Measurements from ENCODE around the gene NFKBIE. TPM values are rescaled to one million over a fixed set of nuclear protein-coding genes. Genes with fewer than 3 reads are reported as not detected.

NFKBIE gene
- total RNA-seq, 1 donor from 2014 or later = 11.1 TPM

- Mint-ChIP-seq H3K9me3 (ENCODE audit: unreplicated experiment) (no peaks in the 10 kb centered on the region), H3K36me3 (ENCODE audit: unreplicated experiment) (no peaks in the 10 kb centered on the region), H3K27me3 (ENCODE audit: unreplicated experiment) (peaks cover 34% of the 10 kb centered on the region), H3K27ac (ENCODE audit: unreplicated experiment) (no peak overlapping the region), H3K4me3 (ENCODE audit: unreplicated experiment) (no peak overlapping the region), H3K4me1 (ENCODE audit: unreplicated experiment) (no peaks in the 10 kb centered on the region)
- DNase-seq (ENCODE audit: extremely low spot score, unreplicated experiment) = no peak
- TF ChIP-seq CTCF (IDR thresholded peaks at IDR 0.05) = no peak
These were observed 11.6 kb upstream of the NFKBIE start for GRCh38 chr6:44276667-44277640.

GRCh38 chr6:44275749-44276648, 10.6 kb upstream of the NFKBIE start:
- H3K4me3 Mint-ChIP-seq (ENCODE audit: unreplicated experiment) = no peak overlapping the region
- TF ChIP-seq CTCF (IDR thresholded peaks at IDR 0.05) = no peak
- no peak for DNase-seq (ENCODE audit: extremely low spot score, unreplicated experiment)
- no peaks in the 10 kb centered on the region for H3K9me3 Mint-ChIP-seq (ENCODE audit: unreplicated experiment)
- no peaks in the 10 kb centered on the region for H3K4me1 Mint-ChIP-seq (ENCODE audit: unreplicated experiment)
- H3K27ac Mint-ChIP-seq (ENCODE audit: unreplicated experiment) = no peak overlapping the region
- no peaks in the 10 kb centered on the region for H3K36me3 Mint-ChIP-seq (ENCODE audit: unreplicated experiment)
- H3K27me3 Mint-ChIP-seq (ENCODE audit: unreplicated experiment) = peaks cover 40% of the 10 kb centered on the region

- no peaks in the 10 kb centered on the region for H3K9me3 Mint-ChIP-seq (ENCODE audit: unreplicated experiment)
- no peak overlapping the region for H3K4me3 Mint-ChIP-seq (ENCODE audit: unreplicated experiment)
- no peaks in the 10 kb centered on the region for H3K4me1 Mint-ChIP-seq (ENCODE audit: unreplicated experiment)
- no peak for TF ChIP-seq CTCF (IDR thresholded peaks at IDR 0.05)
- H3K27me3 Mint-ChIP-seq (ENCODE audit: unreplicated experiment) = peaks cover 37% of the 10 kb centered on the region
- no peak for DNase-seq (ENCODE audit: extremely low spot score, unreplicated experiment)
- H3K36me3 Mint-ChIP-seq (ENCODE audit: unreplicated experiment) = no peaks in the 10 kb centered on the region
- H3K27ac Mint-ChIP-seq (ENCODE audit: unreplicated experiment) = no peak overlapping the region
These were observed 10.0 kb upstream of the NFKBIE start for GRCh38 chr6:44275271-44275748.

GRCh38 chr6:44273617-44274016, 8.3 kb upstream of the NFKBIE start:
- no peak for TF ChIP-seq CTCF (IDR thresholded peaks at IDR 0.05)
- DNase-seq (ENCODE audit: extremely low spot score, unreplicated experiment) = no peak
- peaks cover 4% of the 10 kb centered on the region for H3K4me1 Mint-ChIP-seq (ENCODE audit: unreplicated experiment)
- no peaks in the 10 kb centered on the region for H3K9me3 Mint-ChIP-seq (ENCODE audit: unreplicated experiment)
- H3K36me3 Mint-ChIP-seq (ENCODE audit: unreplicated experiment) = no peaks in the 10 kb centered on the region
- H3K27me3 Mint-ChIP-seq (ENCODE audit: unreplicated experiment) = peaks cover 49% of the 10 kb centered on the region
- no peak overlapping the region for H3K27ac Mint-ChIP-seq (ENCODE audit: unreplicated experiment)
- no peak overlapping the region for H3K4me3 Mint-ChIP-seq (ENCODE audit: unreplicated experiment)

All from osteocyte (in vitro differentiated cells).